Smooth muscle cell (in vitro differentiated cells): ENCODE results near the gene SUMF1. TPM values are rescaled to one million over a fixed set of nuclear protein-coding genes. Genes with fewer than 3 reads are reported as not detected.
A peak's percentile ranks its signal among the peaks of the same experiment; 100 is the strongest.

Experiments
- DNase-seq: peaks from one replicate; lab custom pipeline; 2025; ENCODE audit not compliant: unreplicated experiment; lab: John Stamatoyannopoulos, UW
- H2AFZ ChIP-seq: fragments of 200-600 bp; sonication (generic); 2 replicates; pipeline ENCODE4 v1.6.0; 2016; ENCODE audit warnings: antibody characterized with exemption, low read depth, mild to moderate bottlenecking
- H3F3A ChIP-seq: fragments of 200-600 bp; sonication (generic); 2 replicates; pipeline ENCODE4 v1.6.0; 2017; ENCODE audit warnings: antibody characterized with exemption, low read depth
- H3K27ac ChIP-seq: fragments of 200-600 bp; sonication (generic); 2 replicates; pipeline ENCODE4 v1.5.1; 2016; ENCODE audit warnings: low read depth, mild to moderate bottlenecking
- H3K27me3 ChIP-seq: fragments of 200-600 bp; sonication (generic); 2 replicates; pipeline ENCODE4 v1.6.1; 2016; ENCODE audit warnings: low read depth, mild to moderate bottlenecking
- H3K36me3 ChIP-seq: fragments of 200-600 bp; sonication (generic); 2 replicates; pipeline ENCODE4 v1.5.1; 2016; ENCODE audit warnings: low read depth
- H3K4me1 ChIP-seq: fragments of 200-600 bp; sonication (generic); 2 replicates; pipeline ENCODE4 v1.5.1; 2016; ENCODE audit warnings: low read depth
- H3K4me2 ChIP-seq: fragments of 200-600 bp; sonication (generic); 2 replicates; pipeline ENCODE4 v1.6.0; 2016; ENCODE audit warnings: mild to moderate bottlenecking
- H3K4me3 ChIP-seq: fragments of 200-600 bp; sonication (generic); 2 replicates; pipeline ENCODE4 v1.5.1; 2016; ENCODE audit warnings: mild to moderate bottlenecking
- H3K79me2 ChIP-seq: fragments of 200-600 bp; sonication (generic); 2 replicates; pipeline ENCODE4 v1.6.0; 2016; ENCODE audit warnings: low read depth, mild to moderate bottlenecking
- H3K9ac ChIP-seq: fragments of 200-600 bp; sonication (generic); 2 replicates; pipeline ENCODE4 v1.6.0; 2016; ENCODE audit warnings: low read depth
- H3K9me3 ChIP-seq: fragments of 200-600 bp; sonication (generic); replicated peaks from 2 replicates; pipeline ENCODE4 v1.5.1; 2016; ENCODE audit warnings: low read depth
- H4K20me1 ChIP-seq: fragments of 200-600 bp; sonication (generic); 2 replicates; pipeline ENCODE4 v1.6.0; 2016; ENCODE audit warnings: low read depth
- CTCF ChIP-seq: fragments of 200-600 bp; sonication (generic); IDR thresholded peaks from 2 replicates; pipeline ENCODE4 v1.5.1; 2017; ENCODE audit warnings: borderline replicate concordance, mild to moderate bottlenecking, antibody characterized with exemption; ENCODE audit not compliant: insufficient read depth, poor library complexity, severe bottlenecking
- WGBS: methylation state at CpG from one replicate; pipeline ENCODE4 v1.1.7; 2016; ENCODE audit warnings: low lambda C conversion rate; 5-methylcytosine and 5-hydroxymethylcytosine counted together
- polyA plus RNA-seq: library from polyadenylated mRNA; unstranded; fragments of >200 nt; fragmentation: Nextera tagmentation; extraction: Ambion mirVana; gene quantifications from 2 replicates; pipeline ENCODE4 v1.2.1, GENCODE V29; 2016
- total RNA-seq: library from RNA; depleted of rRNA; stranded (reverse); fragments of >200 nt; gene quantifications from 2 replicates; pipeline ENCODE4 v1.2.3, GENCODE V29; 2014

SUMF1 gene
- total RNA-seq (29.5 and 39.4 TPM in 2 replicates), polyA plus RNA-seq (28.1 and 28.3 TPM in 2 replicates)

- H3K4me1 ChIP-seq, result peaks cover 3% of the 10 kb centered on the region
- no peaks in the 10 kb centered on the region for H3K79me2 ChIP-seq
- WGBS, result 2% methylated on average over 46 of the region's 47 CpGs
- peak within 1 kb of the TSS; percentile 99 for H2AFZ ChIP-seq
- H4K20me1 ChIP-seq, result no peaks in the 10 kb centered on the region
- H3K4me3 ChIP-seq, result peak within 1 kb of the TSS; percentile 74
- peak within 1 kb of the TSS; percentile 48 for H3K27ac ChIP-seq
- H3K9ac ChIP-seq, result peak within 1 kb of the TSS; percentile 93
- no peaks in the 10 kb centered on the region for H3F3A ChIP-seq
- no peaks in the 10 kb centered on the region for H3K36me3 ChIP-seq
- no peaks in the 10 kb centered on the region for H3K27me3 ChIP-seq
- TF ChIP-seq CTCF, result no peak
- H3K9me3 ChIP-seq, result no peaks in the 10 kb centered on the region
- DNase-seq, result peak; percentile 22
- H3K4me2 ChIP-seq, result peak within 1 kb of the TSS; percentile 99
These were observed at the start of gene SUMF1 for GRCh38 chr3:4466741-4467521. Gene SUMF1 (minus strand): TSS chr3:4467269. CDS start chr3:4467245, 24 bp downstream.

GRCh38 chr3:4515916-4516579, 49.0 kb upstream of the SUMF1 start:
- Histone ChIP-seq H3K4me2 (no peak overlapping the region), H3F3A (no peaks in the 10 kb centered on the region), H3K36me3 (no peaks in the 10 kb centered on the region), H3K4me3 (no peak overlapping the region), H3K27ac (no peak overlapping the region), H3K79me2 (no peaks in the 10 kb centered on the region), H2AFZ (no peak overlapping the region), H3K4me1 (no peaks in the 10 kb centered on the region), H3K27me3 (no peaks in the 10 kb centered on the region), H4K20me1 (no peaks in the 10 kb centered on the region), H3K9me3 (no peaks in the 10 kb centered on the region), H3K9ac (no peak overlapping the region)
- 88% methylated on average over 7 of the region's 7 CpGs for WGBS
- TF ChIP-seq CTCF, result no peak
- no peak for DNase-seq

GRCh38 chr3:4514916-4515315, 47.8 kb upstream of the SUMF1 start:
- Histone ChIP-seq H3F3A (no peaks in the 10 kb centered on the region), H3K36me3 (no peaks in the 10 kb centered on the region), H3K4me2 (no peak overlapping the region), H3K4me1 (no peaks in the 10 kb centered on the region), H3K4me3 (no peak overlapping the region), H3K79me2 (no peaks in the 10 kb centered on the region), H4K20me1 (no peaks in the 10 kb centered on the region), H3K9ac (no peak overlapping the region), H3K27me3 (no peaks in the 10 kb centered on the region), H3K27ac (no peak overlapping the region), H3K9me3 (no peaks in the 10 kb centered on the region), H2AFZ (no peak overlapping the region)
- 88% methylated on average over 1 of the region's 1 CpG for WGBS
- DNase-seq, result no peak
- TF ChIP-seq CTCF, result no peak
